ENCODE data around the gene PTPRZ1. TPM values are rescaled to one million over a fixed set of nuclear protein-coding genes. Genes with fewer than 3 reads are reported as not detected.

The PTPRZ1 gene
- total RNA-seq, 3 donors from 2014 or later (not counting 1 experiment from before 2014, with no cell fraction given): not detected

- no peaks in the 10 kb centered on the region for H3K36me3 ChIP-seq (ENCODE audit: control insufficient read depth, insufficient read depth, low read length)
- H3K27me3 Mint-ChIP-seq (ENCODE audit: low read depth in 2 of 2): peaks cover 16 to 32% of the 10 kb centered on the region in 2 donors
- H3K4me1 Mint-ChIP-seq: peaks cover 0 to 6% of the 10 kb centered on the region in 2 donors
- H3K9me3 Mint-ChIP-seq: peaks cover 4 to 5% of the 10 kb centered on the region in 2 donors
- 77% methylated on average over 5 of the region's 5 CpGs for WGBS (ENCODE audit: insufficient coverage)
- no peaks in the 10 kb centered on the region for H3K36me3 Mint-ChIP-seq
- no peak overlapping the region for H3K27ac Mint-ChIP-seq
- ATAC-seq: no peak
- intact Hi-C loops (cut with micrococcal nuclease): no loop called here
- no peak for TF ChIP-seq CTCF (IDR thresholded peaks at IDR 0.05)
- H3K9me3 ChIP-seq (ENCODE audit: control insufficient read depth, insufficient read depth, low read length): no peaks in the 10 kb centered on the region
- no peaks in the 10 kb centered on the region for H3K4me1 ChIP-seq (ENCODE audit: control insufficient read depth, insufficient read depth, low read length)
- DNase-seq: no peak
- H3K4me3 ChIP-seq (ENCODE audit: low read length): no peak overlapping the region
- H3K4me3 Mint-ChIP-seq: no peak overlapping the region
- peaks cover 11% of the 10 kb centered on the region for H3K27me3 ChIP-seq (ENCODE audit: control insufficient read depth, insufficient read depth, low read length)
- no peak overlapping the region for H3K27ac ChIP-seq (ENCODE audit: low read length)
Observed at GRCh38 chr7:121876656-121877500, 3.9 kb downstream of the PTPRZ1 start.

GRCh38 chr7:121878918-121879464 lies 6.0 kb downstream of the PTPRZ1 start:
- Mint-ChIP-seq H3K4me3 (no peak overlapping the region), H3K4me1 (no peaks in the 10 kb centered on the region), H3K27me3 (ENCODE audit: low read depth in 2 of 2) (peaks cover under 1 to 21% of the 10 kb centered on the region in 2 donors), H3K27ac (no peak overlapping the region), H3K9me3 (peaks cover 2 to 4% of the 10 kb centered on the region in 2 donors), H3K36me3 (no peaks in the 10 kb centered on the region)
- 91% methylated on average over 4 of the region's 5 CpGs for whole genome bisulfite sequencing (ENCODE audit: insufficient coverage)
- no peak for DNase-seq
- ATAC-seq: no peak
- no peak overlapping the region for H3K4me3 ChIP-seq (ENCODE audit: low read length)
- H3K4me1 ChIP-seq (ENCODE audit: control insufficient read depth, insufficient read depth, low read length): no peaks in the 10 kb centered on the region
- H3K36me3 ChIP-seq (ENCODE audit: control insufficient read depth, insufficient read depth, low read length): no peaks in the 10 kb centered on the region
- peaks cover 3% of the 10 kb centered on the region for H3K27me3 ChIP-seq (ENCODE audit: control insufficient read depth, insufficient read depth, low read length)
- H3K9me3 ChIP-seq (ENCODE audit: control insufficient read depth, insufficient read depth, low read length): no peaks in the 10 kb centered on the region
- intact Hi-C loops (cut with micrococcal nuclease): no loop called here
- TF ChIP-seq CTCF (IDR thresholded peaks at IDR 0.05): no peak
- no peak overlapping the region for H3K27ac ChIP-seq (ENCODE audit: low read length)

- Mint-ChIP-seq H3K27me3 (ENCODE audit: low read depth in 2 of 2) (peaks cover 0 to 16% of the 10 kb centered on the region in 2 donors), H3K27ac (no peak overlapping the region), H3K4me3 (no peak overlapping the region), H3K36me3 (no peaks in the 10 kb centered on the region), H3K4me1 (no peaks in the 10 kb centered on the region), H3K9me3 (peaks cover 2 to 4% of the 10 kb centered on the region in 2 donors)
- 69% methylated on average over 1 of the region's 1 CpG for WGBS (ENCODE audit: insufficient coverage)
- Histone ChIP-seq H3K9me3 (ENCODE audit: control insufficient read depth, insufficient read depth, low read length) (no peaks in the 10 kb centered on the region), H3K4me1 (ENCODE audit: control insufficient read depth, insufficient read depth, low read length) (no peaks in the 10 kb centered on the region), H3K4me3 (ENCODE audit: low read length) (no peak overlapping the region), H3K27ac (ENCODE audit: low read length) (no peak overlapping the region), H3K27me3 (ENCODE audit: control insufficient read depth, insufficient read depth, low read length) (no peaks in the 10 kb centered on the region), H3K36me3 (ENCODE audit: control insufficient read depth, insufficient read depth, low read length) (no peaks in the 10 kb centered on the region)
- intact Hi-C loops (cut with micrococcal nuclease): no loop called here
- no peak for ATAC-seq
- no peak for DNase-seq
- no peak for TF ChIP-seq CTCF (IDR thresholded peaks at IDR 0.05)
Observed at GRCh38 chr7:121879544-121879943, 6.6 kb downstream of the PTPRZ1 start.

Data from natural killer cell (primary cell).